ENCODE data around the gene CLOCK.
A peak's percentile ranks its signal among the peaks of the same experiment; 100 is the strongest.

CLOCK gene

GRCh38 chr4:55411621-55412020 lies 135.1 kb downstream of the CLOCK start:
- no peak for DNase-seq (ENCODE audit: low read depth)

GRCh38 chr4:55410431-55410830 lies 136.3 kb downstream of the CLOCK start:
- no peak for DNase-seq (ENCODE audit: low read depth)

- DNase-seq (ENCODE audit: low read depth), result no peak
Measured at GRCh38 chr4:55409468-55410171, 137.1 kb downstream of the CLOCK start.

- no peak for DNase-seq (ENCODE audit: low read depth)
Measured at GRCh38 chr4:55407764-55408163, 138.9 kb downstream of the CLOCK start.

GRCh38 chr4:55407119-55407518 lies 139.6 kb downstream of the CLOCK start:
- no peak for DNase-seq (ENCODE audit: low read depth)

- no peak for DNase-seq (ENCODE audit: low read depth)
Measured at GRCh38 chr4:55406545-55406944, 140.2 kb downstream of the CLOCK start.

- DNase-seq (ENCODE audit: low read depth), result no peak
Measured at GRCh38 chr4:55405073-55405472, 141.6 kb downstream of the CLOCK start.

- no peak for DNase-seq (ENCODE audit: low read depth)
Measured at GRCh38 chr4:55399581-55399980, 147.1 kb downstream of the CLOCK start.

- no peak for DNase-seq (ENCODE audit: low read depth)
Measured at GRCh38 chr4:55398966-55399365, 147.7 kb downstream of the CLOCK start.

GRCh38 chr4:55398461-55398860 lies 148.2 kb downstream of the CLOCK start:
- no peak for DNase-seq (ENCODE audit: low read depth)

GRCh38 chr4:55397520-55398321 lies 149.0 kb downstream of the CLOCK start:
- no peak for DNase-seq (ENCODE audit: low read depth)

GRCh38 chr4:55397126-55397436 lies 149.6 kb downstream of the CLOCK start:
- no peak for DNase-seq (ENCODE audit: low read depth)

- DNase-seq (ENCODE audit: low read depth), result peak; percentile 3
Measured at GRCh38 chr4:55396308-55397125, 150.2 kb downstream of the CLOCK start.

- peak; percentile 81 for DNase-seq (ENCODE audit: low read depth)
Measured at GRCh38 chr4:55395529-55396307, 151.0 kb downstream of the CLOCK start, which contains the start of gene TMEM165. Gene TMEM165 (plus strand): TSS chr4:55395957. CDS start chr4:55396190, 233 bp downstream.

GRCh38 chr4:55395218-55395528 lies 151.5 kb downstream of the CLOCK start:
- no peak for DNase-seq (ENCODE audit: low read depth)

- no peak for DNase-seq (ENCODE audit: low read depth)
Measured at GRCh38 chr4:55393461-55394320, 153.0 kb downstream of the CLOCK start.

- no peak for DNase-seq (ENCODE audit: low read depth)
Measured at GRCh38 chr4:55386840-55387239, 159.9 kb downstream of the CLOCK start.

- no peak for DNase-seq (ENCODE audit: low read depth)
Measured at GRCh38 chr4:55386073-55386472, 160.6 kb downstream of the CLOCK start.

GRCh38 chr4:55385201-55385649 lies 161.5 kb downstream of the CLOCK start:
- no peak for DNase-seq (ENCODE audit: low read depth)

GRCh38 chr4:55382488-55383003 lies 164.2 kb downstream of the CLOCK start:
- DNase-seq (ENCODE audit: low read depth), result no peak

- no peak for DNase-seq (ENCODE audit: low read depth)
Measured at GRCh38 chr4:55381502-55381901, 165.2 kb downstream of the CLOCK start.

All from activated T-helper 1 cell treated with Interleukin-2 at 50 U/mL for 16 hours (primary cell).